Islet precursor cell (in vitro differentiated cells): ENCODE measurements around the gene CBX5.
A peak's percentile ranks its signal among the peaks of the same experiment; 100 is the strongest.
"Not testable (repeated sequence)": the region's sequence is repeated elsewhere in the genome, so short reads cannot be mapped to it uniquely, and the experiment has no call there.

ENCODE experiments used
- DNase-seq: peaks from one replicate; pipeline ENCODE4 v3.0.0-alpha.2; 2018

CBX5 gene

GRCh38 chr12:54265364-54265812 is 14.5 kb downstream of the CBX5 start:
- DNase-seq, result no peak

GRCh38 chr12:54262403-54262925 is 17.5 kb downstream of the CBX5 start:
- DNase-seq, result peak; percentile 77

- DNase-seq, result no peak
Observed at GRCh38 chr12:54261815-54262402, 18.0 kb downstream of the CBX5 start.

GRCh38 chr12:54259194-54260011 is 20.5 kb downstream of the CBX5 start:
- peak; percentile 98 for DNase-seq

GRCh38 chr12:54258201-54258681 is 21.7 kb downstream of the CBX5 start:
- peak; percentile 68 for DNase-seq

- peak; percentile 59 for DNase-seq
Observed at GRCh38 chr12:54257332-54257731, 22.6 kb downstream of the CBX5 start.

GRCh38 chr12:54253240-54253639 is 26.7 kb downstream of the CBX5 start:
- DNase-seq, result no peak

GRCh38 chr12:54251667-54252284 is 28.1 kb downstream of the CBX5 start:
- DNase-seq, result no peak

- DNase-seq, result no peak
Observed at GRCh38 chr12:54249489-54249888, 30.4 kb downstream of the CBX5 start.

- DNase-seq, result no peak
Observed at GRCh38 chr12:54246011-54246641, 33.8 kb downstream of the CBX5 start.

GRCh38 chr12:54240971-54241588 is 38.8 kb downstream of the CBX5 start:
- no peak for DNase-seq

- no peak for DNase-seq
Observed at GRCh38 chr12:54240129-54240528, 39.8 kb downstream of the CBX5 start.

GRCh38 chr12:54239620-54240019 is 40.3 kb downstream of the CBX5 start:
- no peak for DNase-seq

- DNase-seq, result no peak
Observed at GRCh38 chr12:54238531-54238930, 41.4 kb downstream of the CBX5 start.

- DNase-seq, result peak; percentile 61
Observed at GRCh38 chr12:54232790-54233189, 47.1 kb downstream of the CBX5 start.

- DNase-seq, result not testable (repeated sequence)
Observed at GRCh38 chr12:54231269-54231668, 48.7 kb downstream of the CBX5 start.

- DNase-seq, result no peak
Observed at GRCh38 chr12:54230555-54230954, 49.4 kb downstream of the CBX5 start.

- DNase-seq, result peak; percentile 87
Observed at GRCh38 chr12:54229624-54230212, 50.2 kb downstream of the CBX5 start.

- DNase-seq, result no peak
Observed at GRCh38 chr12:54228471-54228870, 51.5 kb downstream of the CBX5 start.

GRCh38 chr12:54227927-54228326 is 52.0 kb downstream of the CBX5 start:
- DNase-seq, result not testable (repeated sequence)

- DNase-seq, result no peak
Observed at GRCh38 chr12:54227376-54227775, 52.5 kb downstream of the CBX5 start.

- no peak for DNase-seq
Observed at GRCh38 chr12:54225666-54226065, 54.3 kb downstream of the CBX5 start.
